ENCODE results near the gene PPFIA1. TPM values are rescaled to one million over a fixed set of nuclear protein-coding genes. Genes with fewer than 3 reads are reported as not detected.

The PPFIA1 gene
- total and polyA plus RNA-seq, 4 donors, result 27.5 to 85.0 (median 43.5) TPM

GRCh38 chr11:70377645-70378044, 107.2 kb downstream of the PPFIA1 start:
- H3K36me3 ChIP-seq (ENCODE audit: control insufficient read depth in 4 of 4, insufficient read depth in 4 of 4, low read length in 4 of 4), result peaks cover 19 to 49% (median 30%) of the 10 kb centered on the region in 4 donors
- no peak for ATAC-seq (ENCODE audit: insufficient read depth, low FRiP score)
- 81 to 92% methylated on average over 8 of the region's 8 CpGs for WGBS, 2 donors

DNA sequence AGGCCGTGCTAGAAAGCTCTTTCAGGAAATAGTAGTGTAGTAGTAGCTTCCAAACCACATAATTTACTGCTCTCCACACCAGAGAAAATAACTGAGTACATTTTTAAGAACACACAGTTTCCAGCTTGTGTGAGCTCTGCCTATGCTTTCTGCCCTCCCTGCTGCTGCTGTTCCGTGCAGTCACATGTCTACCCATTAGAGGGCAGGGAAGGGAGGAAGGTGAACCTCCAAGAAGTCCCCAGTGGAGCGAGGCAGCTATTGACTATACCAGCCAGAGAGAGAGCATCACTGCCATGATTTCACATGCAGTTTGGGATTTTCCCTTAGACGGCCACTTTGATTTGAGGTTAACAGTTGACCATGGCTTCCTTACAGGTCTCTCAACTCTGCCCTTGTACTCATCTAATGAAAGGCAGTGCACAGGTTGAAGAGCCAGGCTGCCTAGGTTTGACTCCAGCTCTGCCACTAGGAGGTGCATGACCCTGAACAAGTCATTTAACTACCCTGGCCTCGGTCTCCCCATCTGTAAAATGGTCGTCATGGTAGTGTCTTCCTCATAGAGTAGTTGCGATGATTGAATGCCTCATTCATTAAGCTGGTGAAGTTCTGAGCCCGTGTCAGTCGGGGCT, 108.1 kb downstream of the PPFIA1 start:
- Histone ChIP-seq H3K27me3 (ENCODE audit: control insufficient read depth in 3 of 3, insufficient read depth in 3 of 3, low read length in 2 of 3) (no peaks in the 10 kb centered on the region), H3K9me3 (ENCODE audit: control insufficient read depth in 4 of 4, insufficient read depth in 3 of 4, low read length in 3 of 4) (no peaks in the 10 kb centered on the region), H3K36me3 (ENCODE audit: control insufficient read depth in 4 of 4, insufficient read depth in 4 of 4, low read length in 4 of 4) (peaks cover 11 to 43% (median 26%) of the 10 kb centered on the region in 4 donors), H3K4me3 (no peak overlapping the region), H3K27ac (ENCODE audit: low read depth in 1 of 2, low read length in 1 of 2) (no peak overlapping the region), H3K9ac (ENCODE audit: insufficient read depth in 1 of 2, low read length in 2 of 2) (no peak overlapping the region), H3K4me1 (ENCODE audit: control insufficient read depth in 5 of 5, insufficient read depth in 5 of 5, low read length in 5 of 5) (no peaks in the 10 kb centered on the region)
- ATAC-seq (ENCODE audit: insufficient read depth, low FRiP score) (no peak), DNase-seq (no peak)
- 83 to 95% methylated on average over 9 of the region's 9 CpGs for WGBS, 2 donors
- TF ChIP-seq, protein P1, sequence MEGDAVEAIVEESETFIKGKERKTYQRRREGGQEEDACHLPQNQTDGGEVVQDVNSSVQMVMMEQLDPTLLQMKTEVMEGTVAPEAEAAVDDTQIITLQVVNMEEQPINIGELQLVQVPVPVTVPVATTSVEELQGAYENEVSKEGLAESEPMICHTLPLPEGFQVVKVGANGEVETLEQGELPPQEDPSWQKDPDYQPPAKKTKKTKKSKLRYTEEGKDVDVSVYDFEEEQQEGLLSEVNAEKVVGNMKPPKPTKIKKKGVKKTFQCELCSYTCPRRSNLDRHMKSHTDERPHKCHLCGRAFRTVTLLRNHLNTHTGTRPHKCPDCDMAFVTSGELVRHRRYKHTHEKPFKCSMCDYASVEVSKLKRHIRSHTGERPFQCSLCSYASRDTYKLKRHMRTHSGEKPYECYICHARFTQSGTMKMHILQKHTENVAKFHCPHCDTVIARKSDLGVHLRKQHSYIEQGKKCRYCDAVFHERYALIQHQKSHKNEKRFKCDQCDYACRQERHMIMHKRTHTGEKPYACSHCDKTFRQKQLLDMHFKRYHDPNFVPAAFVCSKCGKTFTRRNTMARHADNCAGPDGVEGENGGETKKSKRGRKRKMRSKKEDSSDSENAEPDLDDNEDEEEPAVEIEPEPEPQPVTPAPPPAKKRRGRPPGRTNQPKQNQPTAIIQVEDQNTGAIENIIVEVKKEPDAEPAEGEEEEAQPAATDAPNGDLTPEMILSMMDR (IDR thresholded peaks at IDR 0.05; ENCODE audit: control extremely low read depth, extremely low read depth), result no peak

More at GRCh38 chr11:70377645-70378044, 107.2 kb downstream of the PPFIA1 start:
- H3K4me3 ChIP-seq, result no peak overlapping the region
- TF ChIP-seq, protein P1 (IDR thresholded peaks at IDR 0.05; ENCODE audit: control extremely low read depth, extremely low read depth), result no peak
- DNase-seq, result no peak
- H3K27ac ChIP-seq (ENCODE audit: low read depth in 1 of 2, low read length in 1 of 2), result no peak overlapping the region
- no peaks in the 10 kb centered on the region for H3K27me3 ChIP-seq (ENCODE audit: control insufficient read depth in 3 of 3, insufficient read depth in 3 of 3, low read length in 2 of 3)
- no peaks in the 10 kb centered on the region for H3K9me3 ChIP-seq (ENCODE audit: control insufficient read depth in 4 of 4, insufficient read depth in 3 of 4, low read length in 3 of 4)
- H3K9ac ChIP-seq (ENCODE audit: insufficient read depth in 1 of 2, low read length in 2 of 2), result no peak overlapping the region
- no peaks in the 10 kb centered on the region for H3K4me1 ChIP-seq (ENCODE audit: control insufficient read depth in 5 of 5, insufficient read depth in 5 of 5, low read length in 5 of 5)

DNA sequence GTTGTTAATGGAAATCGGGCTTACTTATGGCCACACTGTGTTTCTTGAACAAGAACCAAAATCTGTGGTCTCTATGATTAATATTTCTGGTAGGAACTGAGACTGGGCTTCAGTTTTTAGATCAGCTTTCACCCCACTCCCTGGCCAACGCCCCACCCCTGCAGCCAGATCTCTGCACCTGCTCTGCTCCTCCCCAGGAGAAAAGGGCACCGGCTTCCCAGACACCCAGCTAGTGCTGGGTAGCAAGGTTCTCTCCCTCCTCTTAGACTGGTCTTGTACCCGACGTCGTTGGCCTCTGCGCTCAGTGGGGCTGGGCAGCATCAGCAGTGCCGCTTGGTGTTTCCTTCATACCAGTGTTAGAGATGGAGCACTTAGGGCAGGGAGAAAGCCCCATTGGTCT, 110.9 kb downstream of the PPFIA1 start:
- Histone ChIP-seq H3K36me3 (ENCODE audit: control insufficient read depth in 4 of 4, insufficient read depth in 4 of 4, low read length in 4 of 4) (peaks cover 2 to 36% (median 32%) of the 10 kb centered on the region in 4 donors), H3K9me3 (ENCODE audit: control insufficient read depth in 4 of 4, insufficient read depth in 3 of 4, low read length in 3 of 4) (no peaks in the 10 kb centered on the region), H3K27ac (ENCODE audit: low read depth in 1 of 2, low read length in 1 of 2) (no peak overlapping the region), H3K27me3 (ENCODE audit: control insufficient read depth in 3 of 3, insufficient read depth in 3 of 3, low read length in 2 of 3) (no peaks in the 10 kb centered on the region), H3K4me3 (no peak overlapping the region), H3K4me1 (ENCODE audit: control insufficient read depth in 5 of 5, insufficient read depth in 5 of 5, low read length in 5 of 5) (peaks cover 0 to 5% (median 0%) of the 10 kb centered on the region in 5 donors), H3K9ac (ENCODE audit: insufficient read depth in 1 of 2, low read length in 2 of 2) (no peak overlapping the region)
- 96 to 97% methylated on average over 8 of the region's 8 CpGs for WGBS, 2 donors
- DNase-seq (no peak), ATAC-seq (ENCODE audit: insufficient read depth, low FRiP score) (no peak)
- TF ChIP-seq, protein P1 (IDR thresholded peaks at IDR 0.05; ENCODE audit: control extremely low read depth, extremely low read depth), result no peak

All from lung (tissue), 12 donors.